ENCODE measurements around the gene REN. TPM values are rescaled to one million over a fixed set of nuclear protein-coding genes. Genes with fewer than 3 reads are reported as not detected.

The REN gene
- total RNA-seq, 1 experiment from 2014 or later = not detected

- Histone ChIP-seq H2BK5ac (ENCODE audit: insufficient read length, low read length) (no peak overlapping the region), H4K20me1 (ENCODE audit: control insufficient read depth, insufficient read depth, insufficient read length) (no peaks in the 10 kb centered on the region), H3K18ac (ENCODE audit: insufficient read length, low read depth, low read length) (no peak overlapping the region), H2AFZ (ENCODE audit: low read length) (no peak overlapping the region), H3K27me3 (ENCODE audit: insufficient read depth, low read length) (no peaks in the 10 kb centered on the region), H2BK120ac (ENCODE audit: low read depth, low read length, poor library complexity, severe bottlenecking) (no peak overlapping the region), H2BK20ac (ENCODE audit: low read depth, low read length, poor library complexity, severe bottlenecking) (no peak overlapping the region), H3K4me1 (ENCODE audit: insufficient read depth, low read length) (peaks cover 3% of the 10 kb centered on the region; the same call in 1 of the 2 replicates), H4K8ac (replicated peaks; ENCODE audit: insufficient read length, low read depth, low read length) (no peak overlapping the region), H2AK5ac (ENCODE audit: insufficient read length, low read length) (no peak overlapping the region), H2BK12ac (ENCODE audit: insufficient read length, low read depth, low read length) (no peak overlapping the region), H3T11ph (ENCODE audit: low read length) (no peak overlapping the region), H4K91ac (ENCODE audit: insufficient read length, low read depth, low read length) (no peak overlapping the region), H3K4ac (ENCODE audit: low read depth, low read length) (no peak overlapping the region), H3K4me2 (ENCODE audit: insufficient read depth, insufficient read length, low read length) (no peak overlapping the region), H3K56ac (ENCODE audit: insufficient read length, low read depth, low read length) (no peak overlapping the region), H3K9ac (ENCODE audit: extremely low read depth, insufficient read length, low read length) (no peak overlapping the region), H3K23ac (ENCODE audit: insufficient read length, low read depth, low read length) (no peak overlapping the region), H3K27ac (ENCODE audit: insufficient read length, low read depth, low read length) (no peak overlapping the region), H3K14ac (ENCODE audit: insufficient read depth, low read length) (no peak overlapping the region), H3K9me3 (ENCODE audit: control insufficient read depth, low read depth, low read length) (no peaks in the 10 kb centered on the region), H3K79me2 (ENCODE audit: insufficient read depth, low read length) (no peaks in the 10 kb centered on the region), H3K23me2 (ENCODE audit: insufficient read length, low read depth, low read length, poor library complexity, severe bottlenecking) (peaks cover 11% of the 10 kb centered on the region), H2BK15ac (ENCODE audit: low read depth, low read length) (no peak overlapping the region), H4K5ac (ENCODE audit: insufficient read length, low read depth, low read length) (no peak overlapping the region), H3K79me1 (ENCODE audit: insufficient read depth, low read depth, low read length, poor library complexity, severe bottlenecking) (no peaks in the 10 kb centered on the region)
- WGBS (ENCODE audit: extremely low coverage, insufficient read length, low lambda C conversion rate) = no CpG with 5 or more reads among the region's 7 CpGs
- TF ChIP-seq, protein P1, sequence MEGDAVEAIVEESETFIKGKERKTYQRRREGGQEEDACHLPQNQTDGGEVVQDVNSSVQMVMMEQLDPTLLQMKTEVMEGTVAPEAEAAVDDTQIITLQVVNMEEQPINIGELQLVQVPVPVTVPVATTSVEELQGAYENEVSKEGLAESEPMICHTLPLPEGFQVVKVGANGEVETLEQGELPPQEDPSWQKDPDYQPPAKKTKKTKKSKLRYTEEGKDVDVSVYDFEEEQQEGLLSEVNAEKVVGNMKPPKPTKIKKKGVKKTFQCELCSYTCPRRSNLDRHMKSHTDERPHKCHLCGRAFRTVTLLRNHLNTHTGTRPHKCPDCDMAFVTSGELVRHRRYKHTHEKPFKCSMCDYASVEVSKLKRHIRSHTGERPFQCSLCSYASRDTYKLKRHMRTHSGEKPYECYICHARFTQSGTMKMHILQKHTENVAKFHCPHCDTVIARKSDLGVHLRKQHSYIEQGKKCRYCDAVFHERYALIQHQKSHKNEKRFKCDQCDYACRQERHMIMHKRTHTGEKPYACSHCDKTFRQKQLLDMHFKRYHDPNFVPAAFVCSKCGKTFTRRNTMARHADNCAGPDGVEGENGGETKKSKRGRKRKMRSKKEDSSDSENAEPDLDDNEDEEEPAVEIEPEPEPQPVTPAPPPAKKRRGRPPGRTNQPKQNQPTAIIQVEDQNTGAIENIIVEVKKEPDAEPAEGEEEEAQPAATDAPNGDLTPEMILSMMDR (conservative IDR thresholded peaks at IDR 0.05) = no peak
- H3K27ac Mint-ChIP-seq = no peak overlapping the region
- no peak overlapping the region for H3K4me3 Mint-ChIP-seq
- DNase-seq = no peak
- no peaks in the 10 kb centered on the region for H3K36me3 Mint-ChIP-seq (ENCODE audit: insufficient read depth in 1 of 3, low read depth in 3 of 3)
- H3K27me3 Mint-ChIP-seq (ENCODE audit: low read depth) = no peaks in the 10 kb centered on the region
- no peaks in the 10 kb centered on the region for H3K9me3 Mint-ChIP-seq
- H3K4me1 Mint-ChIP-seq = peaks cover 14 to 17% of the 10 kb centered on the region in 2 experiments
Observed at GRCh38 chr1:204211046-204211445, 44.9 kb upstream of the REN start.

Data from H9 (cell line).